Stimulated activated CD8-positive, alpha-beta memory T cell treated with anti-CD3 and anti-CD28 coated beads, Interleukin-4, amount 100 ng/mL, for 48 hours (primary cell): ENCODE data around the gene USO1.
"Not testable (repeated sequence)": the region's sequence is repeated elsewhere in the genome, so short reads cannot be mapped to it uniquely, and the experiment has no call there.

Experiments used
- DNase-seq: peaks from one replicate; pipeline ENCODE4 v3.0.0-alpha.2; 2020

Gene USO1, protein sequence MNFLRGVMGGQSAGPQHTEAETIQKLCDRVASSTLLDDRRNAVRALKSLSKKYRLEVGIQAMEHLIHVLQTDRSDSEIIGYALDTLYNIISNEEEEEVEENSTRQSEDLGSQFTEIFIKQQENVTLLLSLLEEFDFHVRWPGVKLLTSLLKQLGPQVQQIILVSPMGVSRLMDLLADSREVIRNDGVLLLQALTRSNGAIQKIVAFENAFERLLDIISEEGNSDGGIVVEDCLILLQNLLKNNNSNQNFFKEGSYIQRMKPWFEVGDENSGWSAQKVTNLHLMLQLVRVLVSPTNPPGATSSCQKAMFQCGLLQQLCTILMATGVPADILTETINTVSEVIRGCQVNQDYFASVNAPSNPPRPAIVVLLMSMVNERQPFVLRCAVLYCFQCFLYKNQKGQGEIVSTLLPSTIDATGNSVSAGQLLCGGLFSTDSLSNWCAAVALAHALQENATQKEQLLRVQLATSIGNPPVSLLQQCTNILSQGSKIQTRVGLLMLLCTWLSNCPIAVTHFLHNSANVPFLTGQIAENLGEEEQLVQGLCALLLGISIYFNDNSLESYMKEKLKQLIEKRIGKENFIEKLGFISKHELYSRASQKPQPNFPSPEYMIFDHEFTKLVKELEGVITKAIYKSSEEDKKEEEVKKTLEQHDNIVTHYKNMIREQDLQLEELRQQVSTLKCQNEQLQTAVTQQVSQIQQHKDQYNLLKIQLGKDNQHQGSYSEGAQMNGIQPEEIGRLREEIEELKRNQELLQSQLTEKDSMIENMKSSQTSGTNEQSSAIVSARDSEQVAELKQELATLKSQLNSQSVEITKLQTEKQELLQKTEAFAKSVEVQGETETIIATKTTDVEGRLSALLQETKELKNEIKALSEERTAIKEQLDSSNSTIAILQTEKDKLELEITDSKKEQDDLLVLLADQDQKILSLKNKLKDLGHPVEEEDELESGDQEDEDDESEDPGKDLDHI

DNA sequence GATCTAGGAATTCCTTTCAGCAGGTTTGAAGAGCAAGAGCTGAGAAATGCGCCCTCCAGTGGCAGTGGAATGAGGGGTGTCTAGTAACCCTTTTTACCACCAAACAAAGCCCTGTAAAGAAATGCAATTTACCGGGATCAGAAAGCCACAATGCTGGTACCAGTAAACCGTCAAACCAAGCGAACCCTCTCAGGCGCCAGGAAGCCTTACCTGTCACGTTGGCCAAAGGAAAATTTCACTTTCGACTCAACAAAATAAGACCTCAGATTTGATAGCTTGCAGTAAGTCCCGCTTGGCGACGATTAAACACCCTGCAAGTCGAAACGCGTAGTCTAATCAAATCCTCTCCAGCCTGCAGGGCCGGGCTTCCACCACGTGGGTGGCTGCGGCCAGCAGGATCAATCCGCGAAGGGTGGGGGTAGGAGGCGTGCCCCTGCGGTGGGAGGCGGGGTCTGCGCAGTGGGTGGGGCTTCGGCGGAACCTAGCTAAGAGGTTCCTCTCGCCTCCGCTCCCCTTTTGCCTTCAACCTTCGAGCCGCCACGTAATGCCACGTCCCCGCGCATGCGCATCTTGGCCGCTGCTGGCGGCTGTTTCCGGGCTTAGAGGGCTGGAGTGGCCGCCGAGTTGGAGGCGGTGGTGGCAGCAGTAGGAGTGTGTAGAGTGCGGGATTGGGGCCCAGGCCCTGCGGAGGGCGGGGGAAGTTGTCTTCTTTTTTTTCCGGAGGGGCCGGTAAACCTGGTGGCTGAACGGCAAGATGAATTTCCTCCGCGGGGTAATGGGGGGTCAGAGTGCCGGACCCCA, at the start of gene USO1:
TSS of gene USO1 (plus strand) at position 512 of the 801 bp plus-strand sequence. CDS start at position 755, 243 bp downstream.
- peak; percentile 100 for DNase-seq

DNA sequence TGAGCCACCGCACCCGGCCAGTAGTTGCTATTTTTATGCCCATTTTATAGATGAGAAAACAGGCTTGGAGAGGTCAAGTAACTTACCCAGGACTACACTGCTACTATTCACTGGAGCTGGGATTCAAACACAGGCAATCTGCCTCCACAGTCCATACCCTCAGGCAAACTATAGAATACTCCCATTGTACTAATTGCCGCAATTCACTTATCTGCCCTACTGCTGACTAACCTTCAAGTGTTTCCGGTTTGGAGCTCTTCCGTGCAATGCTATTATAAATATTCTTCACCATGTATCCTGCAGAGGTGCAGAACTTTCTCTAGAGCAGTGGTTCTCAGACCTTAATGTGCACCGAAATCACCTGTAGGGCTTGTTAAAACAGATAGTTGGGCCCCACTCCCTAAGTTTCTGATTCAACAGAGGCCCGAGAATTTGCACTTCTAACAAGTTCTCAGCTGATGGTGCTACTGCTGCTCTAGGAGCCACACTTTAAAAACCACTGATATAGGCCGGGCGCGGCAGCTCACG, 49.3 kb upstream of the USO1 start:
- no peak for DNase-seq

DNA sequence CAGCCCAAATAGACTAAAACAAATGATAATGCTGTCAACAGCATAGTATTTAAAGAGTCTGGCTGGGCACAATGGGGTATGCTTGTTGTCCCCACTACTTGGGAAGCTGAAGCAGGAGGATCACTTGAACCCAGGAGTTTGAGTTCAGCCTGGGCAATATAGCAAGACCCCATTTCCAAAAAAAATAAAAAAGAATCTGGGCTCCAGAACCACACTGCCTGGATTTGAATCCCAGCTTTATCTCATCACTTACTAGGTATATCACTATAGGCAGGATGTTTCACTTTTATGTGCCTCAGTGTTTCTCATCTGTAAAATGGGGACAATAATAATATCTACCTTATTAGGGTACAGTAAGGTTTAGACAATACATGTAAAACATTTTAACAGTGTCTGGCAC, 45.9 kb upstream of the USO1 start:
- DNase-seq = no peak

DNA sequence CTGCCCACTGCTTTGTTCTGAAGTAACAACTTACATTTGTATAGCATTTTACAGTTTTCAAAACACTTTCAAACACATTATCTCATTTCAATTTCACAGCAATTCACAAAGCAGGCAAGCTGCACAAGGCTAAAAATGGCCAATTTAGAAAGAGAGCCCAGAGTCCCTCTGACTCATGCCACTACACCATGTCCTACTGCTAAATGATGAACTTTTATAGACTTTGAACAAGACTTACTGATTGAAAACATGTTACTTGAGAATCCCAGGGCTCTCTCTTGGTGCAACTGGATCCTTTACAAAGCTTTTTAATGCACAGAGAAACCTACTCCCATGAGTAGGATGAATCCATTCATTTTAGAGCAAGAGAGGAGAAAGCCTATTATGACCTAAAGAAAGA, 45.4 kb upstream of the USO1 start:
- no peak for DNase-seq

DNA sequence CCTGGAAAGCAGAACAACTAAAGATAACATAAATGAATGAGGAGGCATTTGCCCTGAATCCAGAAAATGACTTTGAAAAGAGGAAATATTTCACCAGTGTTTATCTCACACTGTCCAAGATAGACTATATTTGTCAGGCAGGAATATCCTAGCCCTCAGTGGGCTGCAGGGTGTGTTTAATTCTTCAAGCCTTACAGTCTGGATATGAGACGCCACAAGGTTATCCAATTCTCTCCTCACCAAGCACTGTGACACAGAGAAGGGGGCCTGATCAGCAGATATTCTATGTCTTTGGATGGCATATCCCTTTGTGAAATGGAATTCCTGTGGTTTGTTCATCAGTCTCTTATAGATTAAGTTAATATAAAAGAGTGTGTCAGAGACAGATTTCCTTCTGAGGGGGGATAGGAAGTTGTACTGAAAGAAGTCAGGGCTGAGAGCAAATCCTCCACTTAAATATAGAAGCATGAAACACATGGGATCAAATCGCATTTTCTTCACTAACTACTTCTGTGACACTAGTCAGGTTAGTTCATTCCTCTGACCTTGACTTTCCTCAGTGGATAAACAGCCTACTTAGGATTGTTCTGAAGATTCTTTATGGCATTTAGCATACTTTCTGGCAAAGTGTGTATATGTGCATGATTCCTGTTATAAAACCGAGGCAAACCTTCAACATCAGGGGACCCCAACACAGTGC, 44.4 kb upstream of the USO1 start:
- DNase-seq = no peak

DNA sequence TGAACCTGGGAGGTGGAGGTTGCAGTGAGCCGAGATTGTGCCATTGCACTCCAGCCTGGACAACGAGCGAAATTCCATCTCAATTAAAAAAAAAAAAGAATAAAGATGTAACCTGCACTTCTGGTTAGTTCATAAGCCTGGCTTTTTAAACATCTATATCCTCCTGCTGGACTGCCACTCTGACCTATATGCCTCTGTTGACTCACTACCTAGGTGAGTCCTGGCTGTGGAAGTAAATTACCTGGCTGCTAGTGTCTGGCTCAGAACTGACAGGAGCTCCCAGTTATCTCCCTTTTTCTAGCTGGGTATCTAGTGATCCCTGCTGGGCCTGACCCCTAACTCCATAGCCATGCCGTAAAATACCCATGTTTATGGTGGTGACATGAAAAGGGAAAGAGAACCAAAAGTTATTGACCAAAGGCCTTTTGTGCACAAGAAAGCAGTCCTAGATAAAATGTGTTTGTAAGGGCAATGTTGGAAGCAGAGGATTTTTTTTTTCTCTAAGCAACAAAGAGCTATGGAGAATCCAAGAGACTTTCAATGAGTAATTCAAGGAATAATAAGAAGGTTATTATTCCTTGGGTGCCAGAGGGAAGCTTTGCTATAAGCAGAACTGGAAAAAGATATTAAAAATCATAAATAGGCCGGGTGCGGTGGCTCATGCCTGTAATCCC, 40.8 kb upstream of the USO1 start:
- DNase-seq = no peak

DNA sequence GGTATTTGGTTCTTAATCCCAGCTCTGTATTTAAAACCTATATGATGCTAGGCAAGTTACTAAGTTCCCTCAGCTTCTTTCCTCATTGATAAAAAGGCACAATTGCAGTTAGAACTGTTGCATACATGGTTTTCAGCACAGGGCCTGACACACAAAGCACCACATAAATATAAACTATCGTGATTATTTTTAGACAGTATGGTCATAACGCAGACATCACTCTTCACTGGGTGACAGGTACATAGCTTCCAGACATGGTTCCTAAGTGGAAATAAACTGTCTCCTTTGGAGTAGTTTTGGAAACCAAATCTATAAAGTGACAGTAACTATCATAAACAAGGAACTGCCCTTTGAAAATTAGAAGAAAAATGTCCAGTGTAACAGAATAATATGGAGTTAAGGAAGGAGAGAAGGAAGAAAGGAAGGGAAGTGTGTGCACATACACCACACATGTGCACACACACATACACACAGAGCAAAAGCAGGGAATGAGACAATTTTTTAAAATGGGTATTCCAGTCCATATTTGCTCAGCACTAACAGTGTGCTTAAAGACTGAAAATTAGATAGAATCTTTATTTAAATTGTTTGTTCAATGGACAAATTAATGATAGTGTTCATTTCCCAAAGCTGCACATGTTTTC, 38.7 kb upstream of the USO1 start:
- DNase-seq = no peak

DNA sequence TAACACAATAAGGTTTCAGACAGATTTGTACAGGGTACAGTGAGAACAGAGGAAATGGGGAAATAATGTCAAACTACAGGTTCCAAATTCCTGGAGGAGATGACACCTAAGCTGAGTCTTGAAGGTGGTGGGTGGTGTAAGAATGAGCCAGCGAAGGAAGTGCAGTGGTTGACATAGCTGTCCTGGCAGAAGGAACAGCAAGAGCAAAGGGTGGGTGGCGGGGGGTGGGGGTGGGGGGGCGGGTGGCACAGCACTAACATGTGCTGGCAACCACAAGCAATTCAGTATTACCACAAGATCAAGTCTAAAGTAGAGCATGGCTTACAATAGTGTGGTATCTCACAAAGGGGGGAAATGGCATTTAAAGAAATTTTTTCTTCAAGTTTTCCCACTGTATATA, 38.0 kb upstream of the USO1 start:
- peak; percentile 41 for DNase-seq

DNA sequence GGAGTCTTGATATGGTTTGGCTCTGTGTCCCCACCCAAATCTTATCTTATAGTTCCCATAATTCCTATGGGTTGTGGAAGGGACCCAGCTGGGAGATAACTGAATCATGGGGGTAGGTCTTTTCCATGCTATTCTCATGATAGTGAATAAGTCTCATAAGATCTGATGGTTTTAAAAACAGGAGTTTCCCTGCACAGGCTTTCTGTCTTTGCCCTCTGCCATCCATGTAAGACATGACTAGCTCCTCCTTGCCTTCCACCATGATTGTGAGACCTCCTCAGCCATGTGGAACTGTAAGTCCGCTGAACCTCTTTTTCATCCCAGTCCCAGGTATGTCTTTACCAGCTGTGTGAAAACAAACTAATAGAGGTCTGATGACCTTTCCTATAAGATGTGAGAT, 37.3 kb upstream of the USO1 start:
- DNase-seq = not testable (repeated sequence)

DNA sequence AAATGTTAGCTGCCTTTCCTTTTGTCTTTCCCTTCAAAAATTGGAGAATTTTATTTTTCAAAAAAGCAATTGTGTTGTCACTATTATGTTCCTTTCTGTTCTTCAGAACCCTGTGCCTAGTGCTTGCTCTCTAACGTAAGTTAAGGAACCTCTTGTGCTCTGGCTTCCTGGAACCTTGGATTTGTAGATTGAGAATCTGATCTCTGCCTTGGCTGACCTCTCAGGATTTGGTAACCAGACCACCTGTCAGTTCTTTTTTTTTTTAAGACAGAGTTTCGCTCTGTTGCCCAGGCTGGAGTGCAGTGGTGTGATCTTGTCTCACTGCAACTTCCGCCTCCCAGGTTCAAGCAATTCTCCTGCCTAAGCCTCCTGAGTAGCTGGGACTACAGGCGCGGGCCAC, 32.3 kb upstream of the USO1 start:
- DNase-seq = not testable (repeated sequence)

DNA sequence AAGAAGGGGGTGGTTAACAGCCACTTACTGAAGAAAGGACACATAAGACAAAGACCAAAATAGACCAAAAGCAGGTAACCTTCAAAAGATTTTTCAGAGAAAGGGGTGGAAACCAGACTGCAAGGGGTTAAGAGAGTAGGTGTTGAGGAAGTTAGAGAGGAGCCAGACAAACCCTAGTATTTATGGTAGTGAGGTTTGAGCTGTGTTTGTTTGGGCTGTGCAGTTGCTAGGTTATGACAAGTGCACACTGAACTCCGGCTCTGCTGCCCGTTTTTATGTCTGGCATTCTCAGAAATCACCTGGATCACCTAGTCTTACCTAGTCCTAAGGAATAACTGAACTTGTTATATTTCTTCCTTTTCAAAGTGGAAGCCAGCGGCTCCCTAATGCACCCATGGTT, 28.3 kb upstream of the USO1 start:
- no peak for DNase-seq

DNA sequence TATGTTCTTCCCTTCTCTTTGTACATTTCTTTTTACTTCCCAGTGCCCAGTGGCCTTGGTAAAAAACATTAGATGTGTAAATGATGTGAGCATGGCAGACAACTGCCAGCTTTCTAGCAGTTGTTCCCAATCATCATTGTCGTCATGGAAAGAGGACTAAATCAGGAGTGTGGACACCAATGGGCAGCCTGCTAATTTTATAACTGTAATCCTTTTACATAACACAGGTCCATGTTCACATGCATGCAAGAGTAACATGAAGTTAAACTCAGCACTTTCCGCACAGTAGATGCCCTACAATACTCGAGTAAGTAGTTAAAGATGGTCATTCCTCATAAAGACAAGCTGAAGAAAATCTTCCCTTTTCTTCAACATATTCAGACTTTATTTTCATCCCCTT, 27.8 kb upstream of the USO1 start:
- no peak for DNase-seq

DNA sequence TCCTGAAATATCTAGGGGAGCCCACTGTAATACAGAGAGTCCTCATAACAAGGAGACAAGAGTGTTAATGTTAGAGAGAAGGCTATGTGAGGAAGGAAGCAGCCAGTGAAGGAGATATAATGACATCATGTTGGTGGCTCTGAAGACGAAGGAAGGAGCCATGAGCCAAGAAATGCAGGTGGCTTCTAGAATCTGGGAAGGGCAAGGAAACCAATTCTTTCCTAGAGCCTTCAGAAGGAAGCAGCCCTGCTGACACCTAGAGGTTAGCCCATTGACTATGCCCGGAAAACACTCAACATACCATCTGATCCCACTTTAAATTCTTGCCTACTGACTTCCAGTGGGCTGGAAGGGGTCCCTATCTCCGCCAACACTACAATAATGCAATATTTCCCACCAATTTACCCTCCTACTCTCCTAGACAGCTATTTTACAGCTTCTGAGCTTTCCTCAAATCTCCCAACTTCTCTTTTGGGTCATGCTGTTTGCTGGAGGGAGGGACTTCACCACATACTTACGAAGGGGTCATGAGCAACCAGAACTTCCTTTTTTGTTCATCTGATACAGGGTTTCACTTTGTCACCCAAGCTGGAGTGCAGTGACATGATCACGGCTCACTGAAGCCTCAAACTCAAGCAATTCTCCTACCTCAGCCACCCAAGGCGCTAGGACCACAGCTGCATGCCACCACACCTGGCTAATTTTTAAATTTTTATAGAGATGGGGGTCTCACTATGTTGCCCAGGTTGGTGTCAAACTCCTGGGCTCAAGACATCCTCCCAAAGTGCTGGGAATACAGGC, 26.0 kb upstream of the USO1 start:
- DNase-seq = peak; percentile 49

DNA sequence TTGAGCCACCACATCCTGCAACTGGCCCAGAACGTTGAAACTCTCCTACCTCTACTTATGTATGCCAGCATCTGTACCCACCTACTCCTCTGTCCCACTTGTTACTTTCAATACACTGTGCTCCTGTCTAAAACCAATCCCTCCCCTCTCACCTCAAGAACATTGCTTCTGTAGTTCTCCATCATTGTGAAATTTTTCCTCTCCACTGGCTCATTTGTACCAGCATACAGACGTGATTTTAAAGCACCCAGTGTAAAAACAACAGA, 25.5 kb upstream of the USO1 start:
- no peak for DNase-seq

DNA sequence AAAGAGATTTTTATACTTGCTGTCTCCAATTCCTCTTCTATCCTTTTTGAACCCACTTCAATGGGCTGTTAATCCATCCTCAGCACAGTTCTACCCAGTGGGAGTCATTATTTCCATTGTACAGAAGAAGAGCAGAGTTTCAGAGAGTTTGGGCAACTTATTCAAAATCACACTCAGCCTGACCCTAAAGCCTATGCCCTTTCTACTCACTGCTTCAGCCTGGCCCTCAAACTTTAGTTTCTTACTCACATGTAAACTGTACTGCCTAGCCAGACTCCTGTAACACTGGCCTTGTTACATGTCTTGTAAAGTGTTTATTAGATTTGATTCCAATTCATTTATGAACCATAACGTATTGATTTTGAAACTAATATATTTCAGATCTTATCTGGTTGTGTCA, 25.1 kb upstream of the USO1 start:
- DNase-seq = no peak

DNA sequence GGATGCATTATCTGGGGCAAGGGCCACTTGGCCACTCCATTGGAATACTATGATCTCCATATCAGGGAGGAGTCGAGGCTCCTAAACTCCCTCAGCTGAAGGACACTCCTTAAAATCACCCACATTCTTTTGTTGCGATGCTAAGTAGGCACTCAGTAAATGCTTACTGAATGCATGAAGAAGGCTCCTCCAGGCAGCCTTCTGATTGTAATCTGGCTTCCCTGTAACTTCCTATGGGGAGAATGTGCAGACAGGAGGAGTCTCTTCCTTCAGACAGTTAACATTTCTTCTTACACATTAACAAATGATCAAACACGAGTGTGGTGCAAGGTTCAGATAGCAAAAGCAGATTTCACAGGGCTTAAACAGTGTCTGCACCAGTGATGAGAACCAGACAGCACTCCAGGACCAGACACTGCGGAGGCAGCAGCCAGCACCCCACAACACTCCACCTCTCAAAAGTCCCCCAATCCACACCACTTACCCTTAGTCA, 21.4 kb upstream of the USO1 start:
- DNase-seq = no peak

DNA sequence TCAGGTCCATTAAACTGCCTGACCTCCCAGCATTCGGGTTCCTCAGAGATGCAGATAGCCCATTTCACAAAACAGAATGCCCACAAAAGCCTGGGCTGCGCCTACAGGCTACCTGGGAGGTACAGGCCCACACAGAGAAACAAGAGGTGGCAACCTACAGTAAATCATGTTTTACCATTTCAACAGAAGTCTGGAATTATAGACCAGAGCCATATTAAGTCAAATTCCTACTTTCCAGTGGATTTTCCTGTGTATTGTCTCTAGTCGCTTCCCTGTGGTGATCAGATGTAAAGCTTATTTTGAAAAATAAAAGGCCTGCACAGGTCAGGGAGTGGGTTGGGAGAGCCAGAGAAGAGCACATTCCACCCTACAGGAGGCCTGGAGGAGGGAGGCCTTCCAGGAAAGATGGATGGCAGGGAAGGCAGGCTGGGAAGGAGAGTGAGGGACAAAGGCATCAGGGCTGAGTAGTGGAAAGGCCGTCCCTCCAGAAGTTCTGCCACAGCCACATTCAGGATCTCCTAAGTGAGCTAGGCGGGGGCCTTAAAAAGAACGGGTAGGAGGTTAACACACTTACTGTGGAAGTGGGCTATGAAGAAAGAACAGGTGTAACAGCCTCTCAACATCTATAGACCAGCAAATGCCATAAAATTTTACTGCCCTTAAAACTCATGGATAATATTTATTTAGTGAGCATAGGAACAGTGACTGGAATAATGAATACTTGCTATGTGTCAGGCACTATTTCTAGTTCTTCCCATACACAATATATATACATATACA, 19.0 kb upstream of the USO1 start:
- DNase-seq = no peak

DNA sequence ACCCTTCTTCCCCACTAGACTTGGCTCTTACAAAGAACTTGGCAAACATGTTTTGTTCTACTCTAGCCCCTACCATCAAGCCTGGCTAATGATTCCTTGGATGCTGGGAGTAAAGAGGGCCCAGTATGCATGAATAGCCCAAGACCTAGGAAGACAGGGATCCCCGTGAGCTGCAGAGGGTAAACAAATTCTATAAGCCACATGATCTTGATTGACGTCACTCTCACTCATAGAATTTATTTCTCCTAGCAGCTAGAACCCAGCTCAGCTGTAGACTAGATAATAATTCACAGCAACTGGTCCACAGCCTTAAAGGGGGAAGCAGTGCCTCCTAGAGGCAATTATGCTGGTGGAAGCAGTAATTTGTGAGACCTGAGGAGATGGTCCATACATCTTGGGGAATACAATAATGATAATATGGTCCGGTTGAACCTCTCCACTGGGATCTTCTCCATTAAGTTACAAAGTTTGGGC, 16.1 kb upstream of the USO1 start:
- DNase-seq = peak; percentile 38

DNA sequence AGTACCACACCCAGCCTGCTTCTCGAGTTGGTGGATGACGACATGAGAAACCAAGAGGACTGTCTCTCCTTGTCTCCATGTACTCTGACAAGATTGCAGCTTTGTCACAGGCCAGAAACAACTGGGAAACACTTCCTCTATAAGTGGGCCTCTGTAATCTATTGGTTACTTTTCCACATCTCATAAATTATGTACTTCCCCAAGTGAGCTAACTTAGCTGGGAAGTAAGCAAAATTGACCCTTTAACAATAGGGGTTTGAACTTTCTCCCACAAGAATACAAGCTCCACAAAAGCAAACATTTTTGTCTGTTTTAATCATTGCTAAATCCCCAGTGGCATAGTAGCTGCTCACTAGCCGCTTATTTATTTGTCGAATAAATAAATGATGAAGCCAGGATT, 14.1 kb upstream of the USO1 start:
- no peak for DNase-seq
